Measurements from ENCODE around the gene ITIH3.

DNA sequence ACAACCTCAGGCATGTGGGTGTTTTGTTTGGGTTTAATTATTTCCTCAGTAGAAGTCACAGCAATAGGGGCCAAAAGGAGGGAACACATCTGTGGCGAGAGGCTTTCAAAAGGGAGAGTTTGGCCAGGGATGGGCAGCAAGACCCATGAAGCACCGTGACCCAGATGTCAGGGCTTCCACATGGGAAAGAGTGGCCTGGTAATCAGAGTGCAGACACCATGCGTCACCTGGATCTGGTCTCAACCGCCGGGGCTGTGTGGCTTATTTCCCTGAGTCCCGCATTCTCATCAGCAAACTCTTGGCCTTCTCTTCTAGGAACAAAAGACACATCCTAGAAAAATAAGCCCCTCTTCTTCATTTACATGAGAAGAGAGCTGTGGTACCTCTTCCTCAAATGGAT, 52.6 kb downstream of the ITIH3 start:
- TF ChIP-seq, protein P1, sequence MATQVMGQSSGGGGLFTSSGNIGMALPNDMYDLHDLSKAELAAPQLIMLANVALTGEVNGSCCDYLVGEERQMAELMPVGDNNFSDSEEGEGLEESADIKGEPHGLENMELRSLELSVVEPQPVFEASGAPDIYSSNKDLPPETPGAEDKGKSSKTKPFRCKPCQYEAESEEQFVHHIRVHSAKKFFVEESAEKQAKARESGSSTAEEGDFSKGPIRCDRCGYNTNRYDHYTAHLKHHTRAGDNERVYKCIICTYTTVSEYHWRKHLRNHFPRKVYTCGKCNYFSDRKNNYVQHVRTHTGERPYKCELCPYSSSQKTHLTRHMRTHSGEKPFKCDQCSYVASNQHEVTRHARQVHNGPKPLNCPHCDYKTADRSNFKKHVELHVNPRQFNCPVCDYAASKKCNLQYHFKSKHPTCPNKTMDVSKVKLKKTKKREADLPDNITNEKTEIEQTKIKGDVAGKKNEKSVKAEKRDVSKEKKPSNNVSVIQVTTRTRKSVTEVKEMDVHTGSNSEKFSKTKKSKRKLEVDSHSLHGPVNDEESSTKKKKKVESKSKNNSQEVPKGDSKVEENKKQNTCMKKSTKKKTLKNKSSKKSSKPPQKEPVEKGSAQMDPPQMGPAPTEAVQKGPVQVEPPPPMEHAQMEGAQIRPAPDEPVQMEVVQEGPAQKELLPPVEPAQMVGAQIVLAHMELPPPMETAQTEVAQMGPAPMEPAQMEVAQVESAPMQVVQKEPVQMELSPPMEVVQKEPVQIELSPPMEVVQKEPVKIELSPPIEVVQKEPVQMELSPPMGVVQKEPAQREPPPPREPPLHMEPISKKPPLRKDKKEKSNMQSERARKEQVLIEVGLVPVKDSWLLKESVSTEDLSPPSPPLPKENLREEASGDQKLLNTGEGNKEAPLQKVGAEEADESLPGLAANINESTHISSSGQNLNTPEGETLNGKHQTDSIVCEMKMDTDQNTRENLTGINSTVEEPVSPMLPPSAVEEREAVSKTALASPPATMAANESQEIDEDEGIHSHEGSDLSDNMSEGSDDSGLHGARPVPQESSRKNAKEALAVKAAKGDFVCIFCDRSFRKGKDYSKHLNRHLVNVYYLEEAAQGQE (IDR thresholded peaks at IDR 0.05; ENCODE audit: insufficient read depth in 1 of 2, low read depth in 2 of 2, low read length in 2 of 2), result no peak
- no peak for TF ChIP-seq TAF1 (IDR thresholded peaks at IDR 0.05; ENCODE audit: borderline replicate concordance, insufficient read depth, low read length)
- TF ChIP-seq POLR2AphosphoS5 (IDR thresholded peaks at IDR 0.05; ENCODE audit: low read depth, low read length), result no peak
